ENCODE measurements around the gene SEPTIN2.
A peak's percentile ranks its signal among the peaks of the same experiment; 100 is the strongest.
"Not testable (repeated sequence)": the region's sequence is repeated elsewhere in the genome, so short reads cannot be mapped to it uniquely, and the experiment has no call there.

SEPTIN2 gene

DNA sequence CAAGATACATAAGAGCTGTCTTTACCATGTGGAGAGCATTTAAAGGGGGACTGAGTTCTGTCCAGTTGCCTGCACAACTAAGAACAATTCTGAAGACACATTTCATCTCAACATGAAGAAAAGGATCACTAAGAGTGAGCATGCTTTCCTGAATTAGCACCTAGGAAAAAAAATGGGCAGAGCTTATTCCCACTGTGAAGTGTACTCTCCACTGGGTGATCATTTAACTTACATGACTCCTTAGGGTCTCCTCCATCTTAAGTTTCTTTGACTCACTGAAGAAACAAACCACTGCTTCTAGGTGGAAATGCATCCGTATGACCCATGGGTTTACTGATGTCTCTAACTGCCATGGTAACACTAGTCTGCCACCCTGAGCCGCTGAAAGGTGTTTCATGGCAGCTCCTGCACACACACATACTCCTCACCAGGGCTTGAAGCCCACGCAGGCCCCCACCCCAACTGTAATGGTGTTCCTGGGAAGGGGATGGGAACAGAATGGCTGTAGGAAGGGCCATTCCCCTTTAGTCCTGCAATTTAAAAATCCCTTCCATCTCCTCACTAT, 27.3 kb upstream of the SEPTIN2 start:
- DNase-seq (ENCODE audit: low read depth) = no peak

DNA sequence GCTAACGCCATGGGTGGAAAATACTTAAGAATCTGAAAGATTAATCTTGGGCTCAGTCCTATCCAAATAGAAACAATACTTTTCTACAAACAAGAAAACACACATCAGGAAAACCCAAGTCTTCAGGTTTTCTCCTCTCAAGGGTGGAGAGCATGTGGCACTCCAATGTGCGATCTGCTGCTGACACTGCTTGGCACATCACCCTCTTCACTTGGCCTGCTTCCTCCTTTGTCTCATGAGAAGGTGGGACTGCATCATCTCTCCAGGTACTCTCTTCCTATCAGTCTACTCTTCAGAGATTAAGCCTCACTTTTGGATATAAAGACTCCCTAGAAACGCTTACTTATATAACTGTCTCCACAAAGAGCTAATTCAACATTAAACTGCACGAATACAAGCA, 26.7 kb upstream of the SEPTIN2 start:
- DNase-seq (ENCODE audit: low read depth) = no peak

DNA sequence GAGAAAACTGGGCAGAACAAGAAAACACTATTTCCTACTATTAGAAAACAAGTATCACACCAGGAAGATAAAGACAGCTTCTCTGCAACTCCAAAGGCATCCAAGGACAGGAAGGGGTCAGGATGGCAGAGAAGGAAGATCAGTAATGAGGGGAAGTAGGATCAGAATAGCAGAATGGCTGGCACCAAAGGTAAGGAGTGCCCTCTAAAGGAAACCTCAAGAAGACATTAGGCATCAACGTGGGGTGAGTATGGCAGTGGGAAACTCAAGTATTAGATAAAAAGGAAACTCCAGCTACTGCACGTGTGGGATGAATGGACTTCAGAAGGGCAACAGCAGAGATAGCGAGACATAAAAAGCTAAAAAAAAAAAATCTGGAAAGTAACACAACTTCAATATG, 26.1 kb upstream of the SEPTIN2 start:
- DNase-seq (ENCODE audit: low read depth) = no peak

DNA sequence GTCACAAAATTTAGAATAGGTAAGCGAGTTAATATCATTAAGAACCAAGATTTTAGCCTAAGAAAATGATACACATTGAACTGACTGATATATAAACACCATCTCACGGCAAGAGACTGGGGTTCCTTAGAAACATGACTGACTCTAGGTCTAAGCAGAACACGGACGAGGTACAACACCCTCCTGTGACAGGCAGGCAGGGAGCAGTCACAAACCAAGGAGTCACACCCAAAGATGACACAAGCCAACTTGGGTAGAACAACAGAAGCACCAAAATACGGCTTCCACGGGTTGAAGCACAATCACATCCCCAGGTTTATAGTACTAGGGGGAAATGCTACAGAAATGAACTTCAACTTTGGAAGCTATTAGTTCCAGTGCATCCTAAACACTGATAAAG, 24.6 kb upstream of the SEPTIN2 start:
- DNase-seq (ENCODE audit: low read depth) = no peak

- DNase-seq (ENCODE audit: low read depth) = no peak
Observed at GRCh38 chr2:241291977-241292376, 23.7 kb upstream of the SEPTIN2 start.

GRCh38 chr2:241293378-241293797, 22.3 kb upstream of the SEPTIN2 start:
- not testable (repeated sequence) for DNase-seq (ENCODE audit: low read depth)

DNA sequence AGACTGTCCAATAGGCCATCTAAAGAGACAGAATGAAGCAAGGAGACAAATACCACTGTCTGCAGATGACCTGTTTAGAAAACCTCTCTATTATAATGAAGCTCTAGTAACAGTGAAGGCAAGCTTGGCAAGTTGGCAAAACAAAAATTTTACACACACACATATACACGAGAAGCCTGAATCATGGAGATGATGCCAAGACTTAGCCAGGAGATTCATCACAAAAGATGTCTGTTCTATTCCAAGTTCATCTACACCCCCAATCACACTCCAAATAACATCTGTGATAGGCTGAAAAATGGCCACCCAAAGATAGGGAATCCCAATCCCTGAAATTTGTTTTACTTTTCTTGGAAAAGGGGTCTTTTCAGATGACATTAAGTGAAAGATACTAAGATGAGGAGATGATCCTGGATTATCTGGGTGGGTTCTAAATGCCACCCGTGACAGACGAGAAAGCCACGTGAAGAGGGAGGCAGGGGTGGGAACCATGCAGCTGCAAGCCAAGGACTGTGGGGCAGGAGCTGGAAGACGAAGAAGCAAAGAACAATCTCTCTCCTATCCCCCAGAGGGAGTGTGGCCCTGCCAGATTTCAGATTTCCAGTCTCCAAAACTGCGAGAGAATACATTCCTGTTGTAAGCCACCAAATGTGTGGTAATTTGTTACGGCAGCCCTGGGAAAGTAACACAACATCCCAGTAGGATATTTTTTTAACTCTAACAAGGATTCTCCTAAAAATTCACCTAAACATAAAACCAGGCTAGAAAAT, 20.2 kb upstream of the SEPTIN2 start:
- no peak for DNase-seq (ENCODE audit: low read depth)

DNA sequence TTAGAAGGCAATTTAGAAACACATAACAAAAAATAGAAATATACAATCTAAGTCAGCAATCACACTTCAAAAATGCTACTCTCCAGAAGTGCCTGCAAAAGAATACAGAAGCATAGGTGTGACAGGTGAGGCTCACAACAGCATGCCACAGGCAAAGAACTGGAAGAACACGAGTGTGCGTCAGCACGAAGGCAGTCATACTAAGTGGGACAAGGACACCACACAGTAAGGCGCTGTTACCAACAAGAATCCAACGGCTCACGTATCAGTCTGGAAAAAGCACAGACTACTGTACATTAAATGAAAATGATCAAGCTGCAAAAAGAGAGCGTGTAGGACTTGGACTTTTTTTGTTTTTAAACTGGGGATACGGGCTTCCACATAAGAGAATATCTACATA, 19.0 kb upstream of the SEPTIN2 start:
- DNase-seq (ENCODE audit: low read depth) = no peak

DNA sequence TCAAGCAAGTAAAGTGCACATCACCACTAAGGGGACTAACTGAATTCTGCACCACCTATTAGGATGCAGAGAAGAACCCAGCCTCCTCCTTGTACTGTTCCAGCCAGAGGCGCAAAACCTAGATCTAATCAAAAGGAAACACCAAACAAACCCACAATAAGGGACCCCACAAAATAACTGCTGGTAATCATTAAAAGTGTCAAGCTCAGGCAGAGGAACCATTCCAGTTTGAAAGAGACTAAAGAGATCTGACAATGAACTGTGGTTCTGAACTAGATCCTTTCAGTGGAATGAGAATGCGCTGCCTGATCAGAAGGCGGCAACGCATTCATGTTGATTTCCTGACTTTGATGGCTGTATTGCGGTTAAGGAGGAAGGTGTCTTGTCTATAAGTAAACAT, 17.1 kb upstream of the SEPTIN2 start:
- no peak for DNase-seq (ENCODE audit: low read depth)

GRCh38 chr2:241300000-241300399, 15.7 kb upstream of the SEPTIN2 start:
- DNase-seq (ENCODE audit: low read depth) = no peak

GRCh38 chr2:241302083-241302482, 13.6 kb upstream of the SEPTIN2 start:
- no peak for DNase-seq (ENCODE audit: low read depth)

DNA sequence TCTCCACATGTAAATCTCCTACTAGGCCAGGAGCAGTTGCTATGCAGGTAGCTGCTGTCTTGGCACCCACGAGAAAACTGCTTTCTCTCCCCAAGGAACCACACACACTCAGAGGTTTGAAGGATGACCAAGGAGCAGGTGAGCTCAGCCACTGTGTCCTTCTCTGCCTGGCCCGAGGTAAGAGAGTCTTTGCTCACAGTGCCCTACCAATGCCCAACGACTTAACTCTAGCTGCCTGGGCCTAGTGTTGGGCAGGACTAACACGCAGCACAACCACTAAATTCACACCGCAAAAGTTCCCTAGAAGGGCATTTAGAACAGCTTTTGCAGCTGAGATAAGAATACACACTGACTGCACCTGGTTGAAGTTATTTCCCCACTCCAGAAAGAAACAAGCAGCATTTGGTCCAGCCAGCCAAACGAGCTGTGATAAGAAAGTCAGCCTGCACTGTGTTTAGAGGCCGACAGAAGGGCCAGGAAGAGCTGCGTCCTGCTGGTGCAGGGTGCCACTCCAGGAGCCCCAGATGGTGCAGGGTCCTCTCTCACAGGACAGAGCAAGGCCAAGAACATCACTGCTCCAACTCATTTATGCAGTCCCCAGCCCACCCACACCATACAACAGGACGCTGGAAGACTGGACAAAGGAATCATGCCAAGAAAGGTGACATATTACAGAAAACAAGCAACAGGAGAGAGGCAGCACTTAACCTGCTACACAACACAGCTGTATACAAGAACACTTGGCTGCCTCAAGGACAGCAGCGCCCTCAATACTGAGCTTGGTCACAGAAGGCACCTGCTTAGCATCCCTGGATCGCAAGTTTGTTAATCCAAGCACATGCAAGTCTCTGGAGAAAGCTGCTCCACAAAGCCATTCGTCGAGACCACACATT, 12.7 kb upstream of the SEPTIN2 start:
- DNase-seq (ENCODE audit: low read depth) = no peak

DNA sequence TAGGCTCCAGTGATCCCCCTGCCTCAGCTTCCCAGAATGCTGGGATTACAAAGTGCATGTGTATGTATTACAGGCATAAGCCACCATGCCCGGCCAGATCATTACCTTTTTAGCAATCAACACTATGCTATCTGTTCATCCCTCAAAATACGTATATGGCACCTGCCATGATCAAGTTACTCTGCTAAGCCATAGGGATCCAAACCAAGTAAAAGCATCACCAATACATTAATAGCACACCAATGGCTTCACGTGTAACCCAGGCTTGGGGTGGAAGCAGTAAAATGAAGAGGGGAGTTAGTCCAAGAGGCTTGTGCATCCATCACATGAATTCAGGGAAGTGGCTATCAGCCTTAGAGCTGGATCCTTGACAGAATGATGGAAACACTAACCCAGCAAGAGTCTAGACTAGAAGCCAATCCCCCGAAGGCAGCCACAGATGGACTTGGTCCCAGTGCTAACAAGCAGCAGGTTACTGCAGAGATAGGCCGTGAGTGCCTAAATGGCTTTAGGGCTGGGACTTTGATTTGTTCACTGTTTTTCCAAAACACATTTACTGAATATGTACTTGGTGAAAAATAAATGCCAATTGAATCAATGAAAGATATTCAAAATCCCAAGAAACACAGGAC, 11.6 kb upstream of the SEPTIN2 start:
- DNase-seq (ENCODE audit: low read depth) = no peak

DNA sequence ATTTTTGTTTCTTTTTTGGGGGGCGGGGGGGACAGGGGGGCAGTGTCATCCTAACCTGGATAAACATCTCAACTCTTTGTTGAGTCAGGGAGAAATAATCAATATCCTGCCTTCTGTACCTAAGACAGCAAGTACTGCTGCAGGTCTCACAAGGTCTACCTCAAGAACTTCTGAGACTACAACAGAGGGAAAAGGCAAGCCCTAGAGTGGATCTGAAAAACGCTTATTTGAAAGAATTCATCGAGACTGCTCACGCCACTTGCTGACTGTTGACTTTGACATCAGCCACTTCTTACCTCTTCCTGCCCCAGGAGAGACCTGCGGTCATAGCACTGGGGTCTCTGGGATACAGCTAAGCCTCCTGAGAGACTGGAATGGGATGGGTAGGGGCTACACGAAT, 8.7 kb upstream of the SEPTIN2 start:
- DNase-seq (ENCODE audit: low read depth) = no peak

DNA sequence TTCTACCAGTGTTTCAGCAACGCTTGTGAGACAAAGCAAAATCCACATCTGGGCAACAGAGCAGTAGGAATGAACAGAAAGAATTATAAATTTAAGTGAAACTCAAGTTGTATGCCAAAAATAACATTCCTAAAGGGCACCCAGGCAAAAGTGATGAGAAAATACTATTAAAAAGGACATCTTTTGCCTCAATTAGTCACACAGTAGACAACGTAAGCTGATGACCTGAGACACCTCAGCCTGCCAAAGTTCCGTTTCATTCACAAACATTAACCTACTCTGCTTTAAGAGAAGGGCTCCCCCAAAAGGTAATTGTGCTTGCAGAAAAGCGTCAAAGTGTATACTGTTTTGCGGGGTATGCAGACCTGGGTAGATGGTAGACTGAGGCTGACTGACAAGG, 7.5 kb upstream of the SEPTIN2 start:
- no peak for DNase-seq (ENCODE audit: low read depth)

- no peak for DNase-seq (ENCODE audit: low read depth)
Observed at GRCh38 chr2:241308832-241309500, 6.8 kb upstream of the SEPTIN2 start.

GRCh38 chr2:241309684-241310117, 6.0 kb upstream of the SEPTIN2 start:
- DNase-seq (ENCODE audit: low read depth) = peak; percentile 57

- DNase-seq (ENCODE audit: low read depth) = no peak
Observed at GRCh38 chr2:241310917-241311566, 4.7 kb upstream of the SEPTIN2 start.

- DNase-seq (ENCODE audit: low read depth) = no peak
Observed at GRCh38 chr2:241312082-241312481, 3.6 kb upstream of the SEPTIN2 start.

DNA sequence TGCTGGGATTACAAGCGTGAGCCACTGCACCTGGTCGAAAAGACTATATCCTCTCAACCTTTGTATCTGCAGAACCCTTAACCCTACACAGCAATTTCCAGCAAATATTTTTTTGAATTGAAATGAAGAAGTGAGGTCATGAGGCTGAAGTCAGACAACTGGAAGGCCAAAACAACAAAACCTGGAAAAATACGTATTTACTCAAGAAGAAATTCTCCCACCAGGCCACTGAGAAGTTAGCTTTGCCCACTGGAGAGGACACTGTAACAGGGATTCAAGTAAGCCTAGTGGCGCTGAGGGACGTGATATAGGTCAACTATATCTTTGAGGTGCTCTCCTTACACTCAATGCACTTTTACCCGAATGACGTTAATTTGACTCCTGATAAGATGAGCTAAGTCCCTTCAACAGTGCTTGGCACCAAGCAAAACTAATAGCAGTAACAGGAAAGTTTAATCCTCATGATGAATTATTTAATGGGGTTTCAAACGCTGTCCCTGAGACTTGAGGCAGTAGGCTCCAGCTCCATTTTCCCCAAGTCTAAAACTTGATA, 2.1 kb upstream of the SEPTIN2 start:
- DNase-seq (ENCODE audit: low read depth) = no peak

All from stimulated activated CD8-positive, alpha-beta memory T cell treated with anti-CD3 and anti-CD28 coated beads, Interleukin-12 subunit alpha, Interleukin-12 subunit beta, amount 100 ng/mL, for 1 hour (primary cell).